Erythroblast (primary cell): ENCODE measurements around the gene GPR68.

Experiments used
- GATA1 ChIP-seq: IDR thresholded peaks from 2 replicates; pipeline ENCODE4 v1.6.1; 2011; ENCODE audit warnings: low read depth, mild to moderate bottlenecking, control low read depth, low read length, moderate library complexity
- POLR2A ChIP-seq: IDR thresholded peaks from 2 replicates; pipeline ENCODE4 v1.6.1; 2011; ENCODE audit warnings: mild to moderate bottlenecking, low read length

GRCh38 chr14:91227183-91227628 lies 17.3 kb downstream of the GPR68 start:
- TF ChIP-seq POLR2A (no peak), GATA1 (no peak)
